Measurements from ENCODE around the gene PPP6R1.

Gene PPP6R1

DNA sequence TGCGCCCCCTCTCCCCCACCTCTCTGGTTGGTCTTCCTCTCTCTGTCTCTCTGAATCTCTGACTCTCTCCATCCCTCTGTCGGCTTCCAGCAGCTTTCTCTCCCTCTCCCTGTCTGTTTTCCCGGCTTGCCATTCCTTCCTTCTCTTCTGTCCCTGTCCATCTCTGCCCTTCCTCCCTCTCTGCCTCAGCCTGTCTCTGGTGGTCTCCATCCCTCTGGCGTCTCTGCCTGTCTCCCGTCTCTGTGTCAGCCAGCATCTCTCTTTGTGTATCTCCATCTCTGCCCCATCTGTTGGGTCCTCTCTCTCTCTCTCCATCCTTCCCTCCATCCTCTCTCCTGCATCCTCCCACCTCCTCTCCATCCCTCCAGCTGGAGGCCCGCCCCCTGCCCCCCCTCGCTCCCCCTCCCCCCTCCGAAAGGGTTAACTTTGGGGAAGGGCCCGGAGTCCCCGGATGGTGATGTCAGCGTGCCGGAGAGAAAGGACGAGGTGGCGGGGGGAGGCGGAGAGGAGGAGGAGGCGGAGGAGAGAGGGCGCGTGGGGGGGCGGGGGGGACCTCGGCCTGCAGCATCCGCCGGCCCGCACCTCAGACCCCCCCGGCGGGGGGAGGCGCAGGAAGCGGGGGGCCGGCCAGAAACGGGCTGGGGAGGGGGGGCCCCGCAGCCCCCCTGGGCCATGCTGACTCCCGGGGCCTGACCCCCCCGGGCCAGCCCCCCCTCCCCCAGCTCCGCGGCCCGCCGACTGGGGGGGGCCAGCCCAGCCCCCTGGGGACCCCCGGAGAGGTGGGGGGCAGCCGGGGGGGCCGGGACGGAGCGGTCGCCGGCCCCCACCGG lies 24.9 kb upstream of the PPP6R1 start, which contains the start of gene BRSK1:
TSS of gene BRSK1 (plus strand) at position 450 of the 830 bp plus-strand sequence. CDS start 446 bp downstream, outside the sequence.
- DNase-seq: peak in 13 of 14 donors; percentile 18 to 85 (median 66)

DNA sequence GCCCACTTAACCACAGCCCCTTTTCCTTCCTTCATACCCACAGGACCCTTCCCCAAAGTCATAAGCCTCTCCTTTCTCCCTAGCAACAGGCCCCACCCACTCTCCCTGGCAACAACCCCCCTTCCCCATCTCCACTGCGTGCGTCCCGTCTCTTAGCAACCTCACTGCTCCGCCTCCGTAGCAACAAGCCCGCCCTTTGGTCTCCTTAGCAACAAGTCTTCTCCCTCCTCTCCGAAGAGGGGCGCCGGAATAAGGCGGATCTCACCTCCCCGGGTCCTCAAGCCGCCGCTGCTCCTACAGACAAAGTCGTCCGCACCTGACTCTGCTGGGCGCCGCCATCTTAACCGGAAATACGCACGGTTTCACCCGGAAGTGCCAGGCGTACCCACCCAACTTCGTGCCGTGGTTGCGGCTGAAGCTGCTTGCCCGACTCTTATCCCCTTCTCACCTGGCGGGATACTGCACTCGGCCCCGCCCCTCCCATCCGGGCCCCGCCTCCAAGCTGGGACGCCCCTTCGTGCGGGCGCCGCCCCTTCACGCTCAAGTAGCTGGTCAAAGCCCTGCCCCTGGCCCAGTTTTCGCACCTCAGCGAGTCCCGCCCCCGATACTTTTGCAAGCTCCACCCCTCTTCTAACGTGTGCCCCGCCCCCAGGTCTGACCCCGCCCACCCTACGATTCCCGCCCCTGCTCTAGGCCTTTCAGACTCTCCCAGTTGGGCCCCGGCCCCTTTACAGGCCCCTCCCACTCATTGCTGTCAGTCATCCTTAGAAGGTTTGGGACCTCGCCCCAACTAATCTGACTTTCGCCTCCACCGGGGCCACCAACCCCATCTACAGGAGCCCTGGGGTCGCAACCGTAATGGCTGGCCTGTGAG lies 21.2 kb upstream of the PPP6R1 start, which contains the start of gene HSPBP1:
TSS of gene HSPBP1 (minus strand) at position 341 of the 874 bp plus-strand sequence. CDS start 502 bp downstream, outside the sequence.
- peak; percentile 14 to 97 (median 86) for DNase-seq

DNA sequence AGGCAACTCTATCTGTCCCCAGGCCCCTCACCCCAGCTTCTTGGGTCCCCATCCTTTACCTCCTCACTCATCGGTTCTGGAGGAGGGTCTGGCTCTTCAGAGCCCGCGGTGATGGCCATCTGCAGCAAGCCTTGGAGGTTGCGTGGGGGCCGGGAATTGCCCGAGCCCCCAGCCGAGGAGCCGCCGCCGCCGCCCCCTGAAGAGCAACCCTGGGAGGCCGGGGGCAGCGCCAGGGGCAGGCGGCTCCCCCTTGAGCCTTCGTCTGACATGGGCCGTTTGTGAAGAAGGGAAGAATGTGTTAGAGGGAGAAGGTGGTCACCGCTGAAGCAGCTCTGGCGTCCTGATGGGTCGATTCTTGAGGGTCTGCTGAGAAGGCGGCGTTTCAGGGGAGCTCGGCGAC lies 20.5 kb upstream of the PPP6R1 start:
- no peak for DNase-seq

DNA sequence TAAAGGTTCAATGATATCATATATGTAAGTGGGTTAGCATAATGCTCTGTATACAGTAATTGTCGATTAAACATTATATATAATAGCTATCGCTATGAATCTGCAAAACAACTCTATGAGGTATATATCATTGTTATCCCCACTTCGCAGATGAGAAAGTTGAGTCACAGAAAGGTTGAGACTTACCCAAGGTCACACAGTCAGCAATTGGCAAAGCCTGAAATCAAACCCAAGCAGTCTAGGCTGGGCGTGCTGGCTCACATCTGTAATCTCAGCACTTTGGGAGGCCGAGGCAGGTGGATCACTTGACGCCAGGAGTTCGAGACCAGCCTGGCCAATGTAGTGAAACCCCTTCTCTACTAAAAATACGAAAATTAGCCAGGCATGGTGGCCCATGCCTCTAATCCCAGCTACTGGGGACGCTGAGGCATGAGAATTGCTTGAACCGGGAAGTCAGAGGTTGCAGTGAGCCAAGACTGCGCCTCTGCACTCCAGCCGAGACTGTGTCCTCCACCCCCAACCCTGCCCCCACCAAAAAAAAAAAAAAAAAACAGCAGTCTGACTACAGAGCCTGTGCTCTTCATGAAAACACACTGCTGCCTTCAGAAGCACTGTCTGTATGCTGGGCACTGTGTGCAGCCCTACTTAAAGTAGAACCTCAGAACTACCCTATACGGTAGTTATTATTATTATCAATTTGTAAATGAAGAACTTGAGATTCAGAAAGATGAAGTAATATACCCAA lies 19.7 kb upstream of the PPP6R1 start:
- DNase-seq: no peak

DNA sequence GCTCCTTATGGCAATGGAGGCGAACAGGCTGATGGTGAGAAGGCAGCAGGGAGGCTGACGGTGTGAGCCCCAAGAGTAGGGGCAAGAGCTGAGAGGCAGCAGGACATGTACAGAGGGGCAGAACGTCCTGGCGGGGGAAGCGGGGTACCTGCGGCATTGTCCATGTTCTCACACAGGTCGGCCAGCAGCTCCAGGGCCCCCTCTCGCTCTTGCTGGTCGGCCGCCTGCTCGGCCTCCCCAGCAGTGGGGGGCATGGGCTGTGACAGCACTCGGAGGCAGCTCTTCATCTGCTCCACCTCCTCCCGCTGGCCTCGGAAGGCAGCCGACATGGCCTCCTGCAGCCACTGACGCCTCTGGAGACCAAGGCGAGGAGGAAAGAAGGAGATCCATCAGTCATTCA lies 18.7 kb upstream of the PPP6R1 start:
- no peak for DNase-seq

DNA sequence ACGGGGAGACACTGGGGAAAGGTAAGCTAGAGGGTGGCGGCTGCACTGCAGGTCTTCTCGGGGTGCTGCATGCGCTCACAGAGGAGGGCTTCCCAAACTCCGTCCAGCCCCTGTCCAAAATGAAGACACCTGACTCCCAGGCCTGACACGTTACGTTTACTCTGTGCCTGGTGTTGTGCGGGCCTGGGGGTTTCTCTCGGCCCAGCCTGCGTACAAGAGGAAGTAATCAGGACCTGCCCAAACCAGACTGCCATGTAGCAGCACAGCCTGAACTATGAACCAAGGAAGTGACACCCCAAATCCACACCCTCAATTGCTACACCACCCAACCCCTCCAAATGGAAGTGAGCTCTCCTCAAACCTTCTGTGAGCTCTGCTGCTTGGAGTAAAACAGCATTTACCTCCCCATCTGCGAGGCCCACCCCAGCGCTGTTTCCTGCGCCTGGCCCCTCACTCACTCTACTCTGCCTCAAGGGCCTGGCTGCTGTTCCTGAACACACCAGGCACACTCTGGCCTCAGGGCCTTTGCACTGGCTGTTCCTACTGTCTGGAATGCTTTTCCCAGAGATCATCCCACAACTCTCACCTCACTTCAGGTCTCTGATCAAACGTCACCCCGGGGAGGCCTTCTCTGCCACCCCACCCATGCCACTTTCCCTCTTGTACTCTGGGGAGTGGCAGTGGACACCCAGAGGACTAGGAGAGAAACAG lies 18.1 kb upstream of the PPP6R1 start:
- no peak for DNase-seq

DNA sequence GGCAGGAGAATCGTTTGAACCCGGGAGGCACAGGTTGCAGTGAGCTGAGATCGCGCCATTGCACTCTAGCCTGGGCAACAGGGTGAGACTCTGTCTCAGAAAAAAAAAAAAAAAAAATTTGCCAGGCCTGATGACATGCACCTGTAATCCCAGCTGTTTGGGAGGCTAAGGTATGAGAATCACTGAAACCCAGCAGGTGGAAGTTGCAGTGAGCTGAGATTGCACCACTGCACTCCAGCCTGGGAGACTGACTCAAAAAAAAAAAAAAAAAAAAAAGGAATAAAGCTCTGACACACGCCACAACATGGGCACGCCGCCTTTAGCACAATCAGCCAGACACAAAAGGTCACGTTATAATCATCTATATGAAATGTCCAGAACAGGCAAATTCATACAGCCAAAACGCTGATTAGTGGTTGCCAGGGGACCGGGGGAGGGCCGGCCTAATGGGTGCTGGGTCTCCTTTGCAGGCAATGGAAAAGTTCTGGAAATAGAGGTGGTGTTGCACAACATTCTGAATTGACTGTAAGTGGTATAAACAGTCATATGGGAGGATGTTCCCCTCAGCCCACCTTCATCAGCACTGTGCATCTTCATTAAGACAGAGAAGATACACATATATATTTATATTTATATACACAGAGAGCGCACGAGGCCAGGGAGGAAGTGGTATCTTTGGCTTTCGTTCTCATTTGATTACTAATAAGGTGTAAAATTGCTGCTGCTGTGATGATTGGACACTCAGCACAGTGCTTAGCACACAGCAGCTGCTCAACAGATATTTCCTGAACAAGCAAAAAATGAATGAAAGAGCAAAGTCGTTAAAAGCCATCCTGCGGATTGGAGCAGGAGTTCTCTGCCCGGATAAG lies 17.3 kb upstream of the PPP6R1 start:
- DNase-seq: no peak

DNA sequence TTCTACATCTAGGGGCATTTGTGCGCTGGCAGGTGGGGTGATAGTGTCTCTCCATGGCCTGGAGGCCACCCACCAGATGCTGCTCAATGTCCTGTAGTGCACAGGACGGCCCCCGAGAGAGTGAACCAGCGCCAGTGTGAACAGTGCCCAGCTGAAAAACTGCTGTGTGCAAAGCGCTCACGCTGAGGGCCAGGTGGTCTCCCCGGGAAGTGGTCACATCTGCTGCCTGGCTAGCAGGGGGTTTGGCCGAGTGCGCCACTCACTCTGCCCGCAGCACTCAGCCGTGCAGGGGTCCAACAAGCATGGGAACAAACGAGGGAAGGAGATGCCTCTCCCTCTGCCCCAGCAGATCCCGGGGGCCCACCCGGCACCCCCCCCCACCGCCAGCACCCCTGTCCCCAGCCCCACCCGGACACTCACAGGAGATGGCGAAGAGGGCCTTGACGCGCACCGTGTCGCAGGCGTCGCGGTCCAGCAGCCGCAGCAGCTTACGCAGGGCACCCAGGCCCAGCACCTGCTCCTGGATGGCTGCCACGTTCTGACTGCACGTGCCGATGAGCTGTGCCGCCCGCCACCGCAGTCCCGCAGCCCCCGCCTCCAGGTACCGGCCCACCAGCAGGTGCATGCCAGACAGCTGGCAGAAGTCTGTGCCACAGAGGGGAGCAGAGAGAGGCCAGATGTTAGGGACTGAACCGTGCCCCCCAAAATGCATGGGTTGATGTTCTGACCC lies 15.3 kb upstream of the PPP6R1 start:
- no peak for DNase-seq

DNA sequence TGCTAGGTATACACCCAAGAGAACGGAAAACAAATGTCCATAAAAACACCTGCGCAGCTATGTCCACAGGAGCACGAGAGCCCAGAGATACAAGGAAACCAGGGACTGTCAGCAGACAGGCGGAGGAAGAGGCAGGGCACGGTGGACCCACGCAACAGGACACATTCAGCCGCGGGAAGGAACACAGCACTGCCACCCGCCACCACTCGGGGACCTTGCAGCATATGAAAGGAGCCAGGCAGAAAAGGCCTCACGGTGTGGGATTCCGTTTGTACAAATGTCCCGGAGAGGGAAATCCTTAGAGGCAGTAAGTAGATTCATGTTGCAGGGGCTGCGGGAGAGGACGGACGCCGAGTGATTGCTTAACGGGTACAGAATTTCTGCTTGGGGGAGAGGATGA lies 13.3 kb upstream of the PPP6R1 start:
- DNase-seq: no peak

DNA sequence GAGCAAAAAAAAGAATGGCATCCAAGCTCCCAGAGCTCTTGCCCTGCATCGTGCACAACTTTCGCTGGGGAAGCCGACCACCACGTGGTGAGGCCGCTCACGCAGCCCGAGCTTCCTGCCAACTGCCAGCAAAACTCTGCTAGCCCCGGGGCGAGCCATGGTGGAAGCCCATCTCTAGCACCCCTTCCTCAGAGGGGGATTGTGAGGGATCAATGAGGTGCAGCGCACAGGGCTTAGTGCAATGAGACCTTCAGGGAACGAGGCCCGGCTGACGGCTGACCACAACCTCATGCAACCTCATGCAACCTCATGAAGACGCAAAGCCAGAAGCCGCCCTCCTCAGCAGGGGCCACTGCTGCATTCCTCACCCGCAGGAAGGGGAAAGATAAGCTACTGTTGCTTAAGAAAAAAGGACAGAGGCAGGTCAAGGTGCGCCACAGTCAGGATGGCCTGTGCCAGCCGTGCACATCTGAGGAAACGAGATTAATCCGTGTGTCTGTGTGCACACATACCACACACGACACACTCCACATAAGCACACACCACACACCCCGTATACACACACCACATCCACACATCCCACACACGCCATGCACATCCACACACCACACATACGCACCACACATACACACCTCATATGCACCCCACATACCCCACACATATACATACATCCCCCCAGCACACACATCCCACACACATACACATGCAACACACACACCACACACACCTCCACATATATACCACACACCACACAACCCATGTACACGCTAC lies 11.5 kb upstream of the PPP6R1 start:
- DNase-seq: no peak

DNA sequence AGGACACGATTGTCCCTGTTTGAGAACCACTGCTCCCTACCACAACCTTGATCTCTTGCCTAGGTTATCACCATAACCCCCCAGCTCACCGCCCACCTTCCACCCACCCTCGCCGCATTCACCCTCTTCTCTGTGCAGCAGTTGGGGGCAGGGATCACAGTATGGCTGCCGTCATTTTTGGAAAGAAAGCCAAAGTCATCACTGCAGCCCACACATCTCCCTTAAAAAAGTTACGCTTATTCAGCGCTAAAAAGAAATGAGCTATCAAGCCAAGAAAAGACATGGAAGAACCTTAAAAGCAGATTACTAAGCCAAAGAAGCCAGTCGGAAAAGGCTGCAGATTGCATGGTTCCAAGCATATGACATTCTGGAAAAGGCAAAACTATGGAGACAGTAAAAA lies 10.5 kb upstream of the PPP6R1 start:
- DNase-seq: no peak

DNA sequence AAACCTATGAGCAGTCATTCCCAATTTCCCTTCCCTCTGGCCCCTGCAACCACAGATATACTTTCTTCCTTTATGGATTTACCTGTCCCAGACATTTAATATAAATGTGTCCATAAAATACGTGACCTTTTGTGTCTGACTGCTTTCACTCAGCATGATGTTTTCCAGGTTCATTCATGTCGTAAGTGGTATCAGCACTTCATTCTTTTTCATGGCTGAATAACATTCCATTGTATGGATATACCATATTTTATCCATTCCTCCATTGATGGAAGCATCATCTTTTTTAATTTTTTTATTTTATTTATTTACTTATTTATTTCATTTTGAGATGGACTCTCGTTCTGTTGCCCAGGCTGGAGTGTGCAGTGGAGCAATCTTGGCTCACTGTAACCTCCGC lies 8.0 kb upstream of the PPP6R1 start:
- no peak for DNase-seq

DNA sequence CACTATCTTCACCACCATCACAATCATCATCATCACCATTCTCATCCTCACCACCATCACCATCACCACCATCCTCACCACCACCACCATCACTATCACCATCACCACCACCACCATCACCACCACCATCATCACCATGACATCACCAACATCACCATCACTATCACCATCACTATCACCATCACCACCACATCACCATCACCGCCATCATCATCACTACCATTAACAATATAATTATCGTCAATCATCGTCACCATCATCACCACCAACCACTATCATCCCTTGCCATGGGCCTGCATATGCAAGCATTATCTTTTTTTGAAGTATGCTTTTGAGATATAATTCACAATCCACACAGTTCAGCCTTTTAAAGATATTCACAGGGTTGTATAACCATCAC lies 7.6 kb upstream of the PPP6R1 start:
- DNase-seq: no peak

DNA sequence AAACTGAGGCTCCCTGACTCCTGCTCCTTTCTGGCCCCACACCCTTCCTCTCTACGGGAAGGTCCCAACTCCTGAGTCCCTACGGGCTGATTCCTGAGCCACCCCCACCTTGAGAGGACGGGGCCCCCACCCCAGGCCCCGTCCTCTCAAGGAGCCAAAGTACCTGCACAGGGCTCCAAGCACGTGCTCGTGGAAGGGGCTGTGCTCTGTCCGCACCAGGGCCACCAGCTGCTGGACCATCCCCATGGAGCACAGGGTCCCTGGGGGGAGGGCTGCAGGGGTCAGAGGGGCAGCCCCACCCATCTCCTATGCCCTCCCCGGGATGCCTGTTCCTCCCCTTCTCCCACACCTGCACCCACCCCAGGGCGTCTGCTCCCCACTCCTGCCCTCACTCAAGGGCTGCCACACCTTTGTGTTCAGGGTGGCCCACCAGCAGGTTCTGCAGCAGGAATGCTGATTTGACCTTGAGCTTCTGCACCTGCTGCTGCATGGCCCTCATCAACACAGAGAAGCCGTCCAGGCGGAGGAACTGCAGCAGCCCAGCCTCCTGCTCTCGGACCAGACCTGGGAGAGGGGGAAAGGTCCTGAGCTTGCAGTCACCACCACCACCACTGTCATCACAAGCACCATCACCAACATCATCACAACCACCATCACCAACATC lies 7.0 kb upstream of the PPP6R1 start:
- no peak for DNase-seq

DNA sequence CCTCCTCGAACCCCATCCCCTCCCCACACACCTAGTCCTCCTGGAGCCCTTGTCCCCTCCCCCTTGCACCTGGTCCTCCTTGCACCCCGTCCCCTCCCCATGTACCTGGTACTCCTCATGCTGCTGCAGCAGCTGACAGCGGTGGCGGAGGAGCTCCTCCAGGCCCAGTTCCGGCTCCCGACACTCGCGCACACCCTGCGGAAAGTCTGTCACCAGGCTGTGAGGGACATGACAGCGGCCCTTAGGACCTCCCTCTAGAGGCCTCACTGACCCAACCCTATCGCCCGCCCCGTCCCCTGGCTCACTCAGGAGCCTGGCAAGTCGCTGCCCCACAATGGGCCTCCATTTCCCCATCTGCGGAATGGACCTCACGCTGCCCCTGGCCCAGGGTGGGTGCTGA lies 6.4 kb upstream of the PPP6R1 start:
- DNase-seq: no peak

DNA sequence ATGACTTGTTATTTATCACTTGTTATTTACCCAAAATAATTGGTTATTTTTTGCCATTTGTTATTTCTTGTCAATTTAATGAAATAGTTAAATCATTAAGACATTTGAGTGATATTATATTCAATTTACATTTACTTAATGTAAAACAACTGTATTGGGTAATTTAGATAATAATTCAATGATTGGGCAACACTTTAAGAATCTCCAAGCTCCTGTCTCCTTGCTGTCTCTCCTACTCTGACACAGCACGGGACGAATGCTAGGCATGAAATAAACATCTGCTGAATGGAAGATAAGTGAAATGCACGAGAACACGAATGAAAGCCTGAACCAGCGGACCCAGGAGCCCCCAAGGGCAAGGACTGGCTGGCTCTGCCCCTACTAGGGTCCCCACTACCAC lies 5.7 kb upstream of the PPP6R1 start:
- DNase-seq: no peak

DNA sequence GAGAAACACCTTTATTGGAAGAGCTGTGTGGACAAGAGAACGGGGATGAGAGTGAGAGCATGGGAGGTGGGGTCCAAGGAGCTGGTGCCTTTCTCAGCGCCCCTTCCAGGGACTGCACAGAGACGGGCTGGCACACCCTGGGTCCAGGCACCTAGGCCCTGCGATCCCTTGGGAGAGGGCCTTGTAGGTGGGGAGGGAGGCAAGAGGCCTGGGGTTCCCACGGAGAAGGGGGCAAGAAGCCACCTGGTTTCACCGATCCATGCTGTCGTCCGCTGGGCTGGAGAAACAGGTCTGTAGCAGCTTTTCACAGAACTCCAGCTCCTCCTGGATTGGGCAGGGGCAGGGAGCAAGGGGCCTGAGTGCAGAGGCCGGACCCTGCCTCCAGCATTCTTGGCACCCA lies 3.5 kb upstream of the PPP6R1 start:
- DNase-seq: no peak

DNA sequence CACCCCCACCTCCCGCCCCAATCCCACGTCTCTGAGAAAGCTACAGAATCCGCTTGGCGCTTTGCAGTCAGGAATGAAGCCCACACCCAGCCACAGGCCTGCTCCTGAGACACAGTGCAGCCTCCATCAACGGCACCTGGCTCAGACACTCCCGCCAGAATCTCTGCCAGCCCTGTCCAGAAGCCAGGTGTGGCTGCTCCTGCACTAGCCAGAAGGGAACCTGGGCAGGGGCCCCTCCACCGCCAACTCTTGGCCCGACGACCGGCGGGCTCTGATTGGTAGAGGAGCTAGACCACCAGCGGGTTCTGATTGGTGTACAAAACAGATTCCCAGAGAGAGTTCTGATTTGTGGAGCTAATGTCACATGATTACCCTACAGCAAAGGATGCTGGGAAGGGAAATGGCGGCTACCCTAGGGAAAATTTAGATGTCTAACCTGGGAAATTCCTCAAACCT lies 2.9 kb upstream of the PPP6R1 start:
- DNase-seq: no peak
